CD4-positive, alpha-beta memory T cell (primary cell): Measurements from ENCODE around the gene SLC23A2. TPM values are rescaled to one million over a fixed set of nuclear protein-coding genes. Genes with fewer than 3 reads are reported as not detected.

Experiments used
- CTCF ChIA-PET: fragments of 350-600 bp; sonication (Branson Sonifier 250); formaldehyde crosslinking; loops from one replicate; lab custom pipeline; 2021; ENCODE audit warnings: inconsistent platforms; ENCODE audit not compliant: partially characterized antibody; lab: Charles Lee
- POLR2A ChIA-PET: fragments of 350-600 bp; sonication (Branson Sonifier 250); formaldehyde crosslinking; loops from one replicate; lab custom pipeline; 2021; ENCODE audit not compliant: partially characterized antibody; lab: Charles Lee
- DNase-seq, 5 donors: peaks; one replicate each; pipeline versions ENCODE4 v3.0.0 to v3.0.0-alpha.2; 2020 to 2022; ENCODE audit warnings: mixed read lengths in 1 of 5
- H3K27ac ChIP-seq: one replicate; pipeline ENCODE4 v1.7.0; 2013; ENCODE audit warnings: low read depth, low read length
- H3K27me3 ChIP-seq: 2 replicates; pipeline ENCODE4 v1.7.0; 2013; ENCODE audit warnings: mild to moderate bottlenecking, low read length, moderate library complexity; ENCODE audit not compliant: insufficient read depth
- H3K36me3 ChIP-seq: 2 replicates; pipeline ENCODE4 v1.7.0; 2013; ENCODE audit warnings: mild to moderate bottlenecking, low read length, moderate library complexity; ENCODE audit not compliant: insufficient read depth
- H3K4me1 ChIP-seq: 2 replicates; pipeline ENCODE4 v1.7.0; 2013; ENCODE audit warnings: mild to moderate bottlenecking, low read length, moderate library complexity; ENCODE audit not compliant: insufficient read depth
- H3K4me3 ChIP-seq, 2 donors: one replicate each; pipeline ENCODE4 v1.7.0; 2013; ENCODE audit warnings: low read length in 2 of 2, mild to moderate bottlenecking in 1 of 2
- H3K9me3 ChIP-seq, 2 donors: one replicate each; pipeline ENCODE4 v1.7.0; 2013; ENCODE audit warnings: low read length in 2 of 2, control low read depth in 1 of 2; ENCODE audit not compliant: control insufficient read depth in 1 of 2
- H3K27ac Mint-ChIP-seq, 7 donors: one replicate each; pipeline ENCODE4 v1.8.0; 2020 to 2021; ENCODE audit warnings: mixed read lengths in 7 of 7, mild to moderate bottlenecking in 6 of 7, inconsistent platforms in 3 of 7, moderate library complexity in 3 of 7
- H3K27me3 Mint-ChIP-seq, 2 donors: one replicate each; pipeline ENCODE4 v1.8.0; 2020 to 2021; ENCODE audit warnings: mixed read lengths in 2 of 2
- H3K36me3 Mint-ChIP-seq, 2 donors: one replicate each; pipeline ENCODE4 v1.8.0; 2020 to 2021; ENCODE audit warnings: mixed read lengths in 2 of 2, inconsistent platforms in 1 of 2, mild to moderate bottlenecking in 1 of 2
- H3K4me1 Mint-ChIP-seq, 4 donors: one replicate each; pipeline ENCODE4 v1.8.0; 2020 to 2021; ENCODE audit warnings: mixed read lengths in 4 of 4, mild to moderate bottlenecking in 1 of 4
- H3K4me3 Mint-ChIP-seq, 8 donors: one replicate each; pipeline ENCODE4 v1.8.0; 2020 to 2021; ENCODE audit warnings: mixed read lengths in 8 of 8, mild to moderate bottlenecking in 7 of 8, moderate library complexity in 6 of 8, inconsistent platforms in 3 of 8
- H3K9me3 Mint-ChIP-seq, 8 donors: one replicate each; pipeline ENCODE4 v1.8.0; 2020 to 2021; ENCODE audit warnings: mixed read lengths in 8 of 8, mild to moderate bottlenecking in 5 of 8, inconsistent platforms in 3 of 8, moderate library complexity in 1 of 8
- intact Hi-C: fragments of 100-400 bp; cut with micrococcal nuclease; formaldehyde crosslinking; loops from one replicate; pipeline ENCODE4 v1.15.1; 2023
- polyA plus RNA-seq, 2 donors: library from polyadenylated mRNA; unstranded; fragments of 300-500 nt; fragmentation: Illumina TruSeq; gene quantifications; one replicate each; pipeline ENCODE4 v1.2.3, GENCODE V29; 2021
- total RNA-seq, 2 experiments: library from RNA; stranded (reverse); gene quantifications; one replicate each; pipeline ENCODE4 v1.2.3, GENCODE V29; 2021

Gene SLC23A2
- total and polyA plus RNA-seq, 4 experiments from 2014 or later, result 4.3 to 22.6 (median 16.6) TPM

- Mint-ChIP-seq H3K9me3 (no peaks in the 10 kb centered on the region), H3K36me3 (peaks cover 13 to 35% of the 10 kb centered on the region in 2 donors), H3K4me3 (no peak overlapping the region), H3K27me3 (no peaks in the 10 kb centered on the region), H3K4me1 (peaks cover 4 to 11% (median 7%) of the 10 kb centered on the region in 4 donors), H3K27ac (peak overlapping the region in 4 of 7 donors; percentile 1 to 80 (median 55))
- H3K27ac ChIP-seq, result no peak overlapping the region
- peaks cover 9% of the 10 kb centered on the region for H3K4me1 ChIP-seq
- intact Hi-C loops, result no loop called here
- no peak overlapping the region for H3K4me3 ChIP-seq
- H3K9me3 ChIP-seq, result no peaks in the 10 kb centered on the region
- H3K36me3 ChIP-seq, result peaks cover 11% of the 10 kb centered on the region
- CTCF ChIA-PET, result interaction anchor here (0.9 to 2.1 kb wide), 5 partner anchors 10 to 359 kb away, joined by 3 to 11 read pairs (median 3); no protein-coding TSS in a partner anchor
- no peaks in the 10 kb centered on the region for H3K27me3 ChIP-seq
- DNase-seq, result no peak
- POLR2A ChIA-PET, result interaction anchor here (0.9 kb wide), 1 partner anchor 155 kb away, joined by 3 read pairs; no protein-coding TSS in a partner anchor
Observed at GRCh38 chr20:4966826-4967751, 34.2 kb downstream of the SLC23A2 start.

DNA sequence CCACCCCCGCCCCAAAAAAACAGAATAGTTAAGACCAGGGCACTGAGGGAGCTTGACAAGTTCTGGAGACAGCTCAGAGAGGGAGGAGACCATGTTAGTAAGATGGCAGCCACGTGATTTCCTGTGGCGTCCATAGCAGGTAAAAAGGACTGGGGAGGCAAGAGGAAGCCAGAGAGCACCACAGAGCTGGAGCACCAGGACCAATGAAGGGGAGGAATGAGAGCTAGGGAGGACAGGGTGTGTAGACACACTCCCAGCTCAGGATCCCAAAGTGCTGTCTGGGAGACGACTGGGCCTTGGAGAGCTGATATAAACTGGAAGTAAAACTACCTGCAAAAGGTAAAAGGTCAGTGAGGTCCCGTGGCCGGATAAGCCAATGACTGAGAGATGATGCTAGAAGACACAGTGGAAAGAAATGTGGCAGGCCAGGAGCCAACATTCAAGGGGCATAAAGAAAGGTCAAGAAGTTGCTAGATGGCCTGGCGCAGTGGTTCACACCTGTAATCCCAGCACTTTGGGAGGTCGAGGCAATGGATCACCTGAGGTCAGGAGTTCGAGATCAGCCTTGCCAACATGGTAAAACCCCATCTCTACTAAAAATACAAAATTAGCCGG is 39.0 kb downstream of the SLC23A2 start:
- Mint-ChIP-seq H3K4me3 (peak overlapping the region in 7 of 8 donors; percentile 18 to 87 (median 67)), H3K9me3 (no peaks in the 10 kb centered on the region), H3K27ac (peak overlapping the region; percentile 66 to 97 (median 93)), H3K4me1 (peaks cover 17 to 25% (median 20%) of the 10 kb centered on the region in 4 donors), H3K36me3 (peaks cover 5 to 6% of the 10 kb centered on the region in 2 donors), H3K27me3 (no peaks in the 10 kb centered on the region)
- Histone ChIP-seq H3K4me3 (peak overlapping the region in 1 of 2 donors; percentile 18), H3K27me3 (no peaks in the 10 kb centered on the region), H3K4me1 (peaks cover 19% of the 10 kb centered on the region), H3K9me3 (no peaks in the 10 kb centered on the region), H3K27ac (no peak overlapping the region), H3K36me3 (no peaks in the 10 kb centered on the region)
- ChIA-PET POLR2A (interaction anchor here (0.8 kb wide), 2 partner anchors 11 to 148 kb away, joined by 3 to 5 read pairs; no protein-coding TSS in a partner anchor), CTCF (interaction anchor here (1.9 kb wide), 1 partner anchor 222 kb away, joined by 10 read pairs; no protein-coding TSS in a partner anchor)
- intact Hi-C loops, result loop anchor here (2.0 kb wide), 1 partner anchor 230 kb away; no protein-coding TSS in a partner anchor
- peak; percentile 26 to 74 (median 52) for DNase-seq

DNA sequence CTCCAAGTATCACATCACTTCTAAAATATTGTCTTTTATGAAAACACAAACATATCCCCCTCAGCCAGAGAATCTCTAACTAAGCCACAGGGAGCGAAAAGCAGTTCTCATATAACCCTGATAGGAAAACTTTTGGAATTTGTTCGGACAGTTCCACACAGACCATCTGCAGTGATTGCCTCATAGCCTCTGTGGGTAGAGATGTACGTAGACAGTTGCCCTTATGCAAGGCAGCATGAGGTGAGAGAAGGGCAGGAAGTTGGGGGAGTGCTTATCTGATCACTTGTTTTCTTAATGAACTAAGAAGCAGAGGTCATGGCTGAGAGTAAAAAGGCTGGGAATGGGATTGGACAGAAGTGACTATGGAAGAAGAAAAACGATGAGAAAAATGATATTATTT is 39.6 kb downstream of the SLC23A2 start:
- H3K4me1 ChIP-seq, result peaks cover 19% of the 10 kb centered on the region
- H3K27ac Mint-ChIP-seq, result peak overlapping the region; percentile 66 to 97 (median 93)
- H3K9me3 ChIP-seq, result no peaks in the 10 kb centered on the region
- ChIA-PET POLR2A (interaction anchor here (0.8 kb wide), 2 partner anchors 12 to 148 kb away, joined by 3 to 5 read pairs; no protein-coding TSS in a partner anchor), CTCF (interaction anchor here (1.9 kb wide), 1 partner anchor 221 kb away, joined by 10 read pairs; no protein-coding TSS in a partner anchor)
- no peaks in the 10 kb centered on the region for H3K36me3 ChIP-seq
- no peak overlapping the region for H3K4me3 ChIP-seq
- H3K27me3 ChIP-seq, result no peaks in the 10 kb centered on the region
- H3K36me3 Mint-ChIP-seq, result peaks cover 4 to 6% of the 10 kb centered on the region in 2 donors
- H3K27ac ChIP-seq, result peak overlapping the region; percentile 39
- peak overlapping the region in 7 of 8 donors; percentile 56 to 87 (median 73) for H3K4me3 Mint-ChIP-seq
- intact Hi-C loops, result loop anchor here (2.0 kb wide), 1 partner anchor 231 kb away; no protein-coding TSS in a partner anchor
- H3K9me3 Mint-ChIP-seq, result no peaks in the 10 kb centered on the region
- no peaks in the 10 kb centered on the region for H3K27me3 Mint-ChIP-seq
- peaks cover 16 to 25% (median 19%) of the 10 kb centered on the region in 4 donors for H3K4me1 Mint-ChIP-seq
- peak; percentile 28 to 65 (median 36) for DNase-seq

- no peak for DNase-seq
- Histone ChIP-seq H3K4me3 (no peak overlapping the region), H3K27ac (no peak overlapping the region), H3K4me1 (peaks cover 19% of the 10 kb centered on the region), H3K27me3 (no peaks in the 10 kb centered on the region), H3K9me3 (no peaks in the 10 kb centered on the region), H3K36me3 (no peaks in the 10 kb centered on the region)
- H3K4me1 Mint-ChIP-seq, result peaks cover 17 to 25% (median 19%) of the 10 kb centered on the region in 4 donors
- H3K36me3 Mint-ChIP-seq, result peaks cover 4 to 6% of the 10 kb centered on the region in 2 donors
- CTCF ChIA-PET, result interaction anchor here (1.3 to 2.3 kb wide), 4 partner anchors 10 to 220 kb away, joined by 4 to 10 read pairs (median 5); no protein-coding TSS in a partner anchor
- intact Hi-C loops, result no loop called here
- no peaks in the 10 kb centered on the region for H3K27me3 Mint-ChIP-seq
- no peak overlapping the region for H3K4me3 Mint-ChIP-seq
- POLR2A ChIA-PET, result no interaction called here
- peak overlapping the region in 2 of 7 donors; percentile 29 to 56 for H3K27ac Mint-ChIP-seq
- H3K9me3 Mint-ChIP-seq, result no peaks in the 10 kb centered on the region
Observed at GRCh38 chr20:4959592-4959991, 41.7 kb downstream of the SLC23A2 start.

DNA sequence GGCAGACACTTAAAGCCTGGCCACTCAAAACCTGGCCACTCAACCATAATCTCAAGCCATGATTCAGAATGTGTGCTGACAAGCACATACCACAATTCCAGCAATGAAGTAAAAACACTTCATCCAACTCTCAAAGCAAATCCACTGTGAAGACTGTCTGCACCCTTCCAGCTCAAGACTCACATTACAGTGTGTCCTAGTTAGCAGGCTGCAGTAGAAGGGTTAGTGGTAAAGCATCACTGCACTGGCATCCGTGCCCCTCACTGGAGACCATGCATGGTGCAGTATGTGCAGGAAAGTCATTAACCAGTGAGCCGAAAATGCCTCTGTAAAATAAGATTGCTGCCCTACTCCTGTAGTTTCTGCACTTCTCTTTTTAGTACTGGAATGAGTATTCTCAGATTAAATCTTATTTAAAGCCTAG is 43.4 kb downstream of the SLC23A2 start:
- Histone ChIP-seq H3K4me3 (no peak overlapping the region), H3K4me1 (peaks cover 19% of the 10 kb centered on the region), H3K27me3 (no peaks in the 10 kb centered on the region), H3K36me3 (no peaks in the 10 kb centered on the region), H3K9me3 (no peaks in the 10 kb centered on the region), H3K27ac (no peak overlapping the region)
- Mint-ChIP-seq H3K36me3 (peaks cover 4 to 6% of the 10 kb centered on the region in 2 donors), H3K27ac (no peak overlapping the region), H3K9me3 (no peaks in the 10 kb centered on the region), H3K4me3 (no peak overlapping the region), H3K4me1 (peaks cover 16 to 25% (median 18%) of the 10 kb centered on the region in 4 donors), H3K27me3 (no peaks in the 10 kb centered on the region)
- ChIA-PET CTCF (interaction anchor here (0.7 to 4.8 kb wide), 5 partner anchors 11 to 217 kb away, joined by 3 to 36 read pairs (median 10); no protein-coding TSS in a partner anchor), POLR2A (no interaction called here)
- no peak for DNase-seq
- intact Hi-C loops, result loop anchor here (2.0 kb wide), 1 partner anchor 351 kb away; no protein-coding TSS in a partner anchor

- H3K27me3 Mint-ChIP-seq, result no peaks in the 10 kb centered on the region
- no peaks in the 10 kb centered on the region for H3K9me3 Mint-ChIP-seq
- POLR2A ChIA-PET, result no interaction called here
- Histone ChIP-seq H3K4me1 (peaks cover 12% of the 10 kb centered on the region), H3K27me3 (no peaks in the 10 kb centered on the region), H3K36me3 (no peaks in the 10 kb centered on the region), H3K9me3 (no peaks in the 10 kb centered on the region), H3K27ac (no peak overlapping the region), H3K4me3 (no peak overlapping the region)
- H3K27ac Mint-ChIP-seq, result no peak overlapping the region
- CTCF ChIA-PET, result interaction anchor here (0.7 to 4.8 kb wide), 6 partner anchors 22 to 216 kb away, joined by 3 to 36 read pairs (median 4); no protein-coding TSS in a partner anchor
- peaks cover 11 to 20% (median 13%) of the 10 kb centered on the region in 4 donors for H3K4me1 Mint-ChIP-seq
- DNase-seq, result no peak
- H3K4me3 Mint-ChIP-seq, result no peak overlapping the region
- intact Hi-C loops, result loop anchor here (2.0 kb wide), 1 partner anchor 350 kb away; no protein-coding TSS in a partner anchor
- H3K36me3 Mint-ChIP-seq, result peaks cover 2 to 3% of the 10 kb centered on the region in 2 donors
Observed at GRCh38 chr20:4957187-4957586, 44.1 kb downstream of the SLC23A2 start.
